Loucy (cell line): ENCODE results near the gene CLEC18A.
"Not testable (repeated sequence)": the region's sequence is repeated elsewhere in the genome, so short reads cannot be mapped to it uniquely, and the experiment has no call there.

ENCODE experiments used
- EZH2phosphoT487 ChIP-seq: fragments of 200-600 bp; IDR thresholded peaks from 2 replicates; pipeline ENCODE4 v1.6.1; 2018; ENCODE audit warnings: antibody characterized with exemption, mild to moderate bottlenecking, moderate library complexity, borderline replicate concordance
- TF ChIP-seq, protein P1 (sequence below): fragments of 200-600 bp; sonication (generic); conservative IDR thresholded peaks from 2 replicates; pipeline ENCODE4 v1.5.1; 2014; ENCODE audit warnings: mild to moderate bottlenecking, antibody characterized with exemption, low read length

DNA sequence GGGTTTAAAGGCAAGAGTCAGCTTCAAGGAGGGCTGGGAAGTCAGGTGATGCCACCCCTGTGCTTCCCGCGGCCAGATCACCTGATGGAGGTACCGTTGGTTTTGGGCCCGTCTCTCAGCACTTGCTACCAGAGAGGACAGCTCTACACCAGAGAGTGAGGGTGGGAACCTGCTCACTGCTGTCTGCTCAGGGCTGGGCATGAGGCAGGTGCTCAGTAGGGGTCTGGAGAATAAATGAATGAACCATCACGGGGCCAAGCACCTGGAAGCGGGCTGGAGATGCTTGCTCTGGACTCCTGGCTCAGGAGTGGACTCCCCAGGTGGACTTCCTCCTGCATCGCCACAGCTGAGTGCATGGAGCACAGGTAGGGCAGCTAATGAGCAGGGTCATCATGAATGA, 21.0 kb downstream of the CLEC18A start:
- TF ChIP-seq, protein P1, sequence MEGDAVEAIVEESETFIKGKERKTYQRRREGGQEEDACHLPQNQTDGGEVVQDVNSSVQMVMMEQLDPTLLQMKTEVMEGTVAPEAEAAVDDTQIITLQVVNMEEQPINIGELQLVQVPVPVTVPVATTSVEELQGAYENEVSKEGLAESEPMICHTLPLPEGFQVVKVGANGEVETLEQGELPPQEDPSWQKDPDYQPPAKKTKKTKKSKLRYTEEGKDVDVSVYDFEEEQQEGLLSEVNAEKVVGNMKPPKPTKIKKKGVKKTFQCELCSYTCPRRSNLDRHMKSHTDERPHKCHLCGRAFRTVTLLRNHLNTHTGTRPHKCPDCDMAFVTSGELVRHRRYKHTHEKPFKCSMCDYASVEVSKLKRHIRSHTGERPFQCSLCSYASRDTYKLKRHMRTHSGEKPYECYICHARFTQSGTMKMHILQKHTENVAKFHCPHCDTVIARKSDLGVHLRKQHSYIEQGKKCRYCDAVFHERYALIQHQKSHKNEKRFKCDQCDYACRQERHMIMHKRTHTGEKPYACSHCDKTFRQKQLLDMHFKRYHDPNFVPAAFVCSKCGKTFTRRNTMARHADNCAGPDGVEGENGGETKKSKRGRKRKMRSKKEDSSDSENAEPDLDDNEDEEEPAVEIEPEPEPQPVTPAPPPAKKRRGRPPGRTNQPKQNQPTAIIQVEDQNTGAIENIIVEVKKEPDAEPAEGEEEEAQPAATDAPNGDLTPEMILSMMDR, result not testable (repeated sequence)
- TF ChIP-seq EZH2phosphoT487, result not testable (repeated sequence)
